Endothelial cell of umbilical vein (primary cell): Measurements from ENCODE around the gene CRK. TPM values are rescaled to one million over a fixed set of nuclear protein-coding genes. Genes with fewer than 3 reads are reported as not detected.

Source experiments
- BruUV-seq: library from RNA; stranded (reverse); fragments of 400-500 nt; replicated peaks from 2 replicates; lab custom pipeline; 2021; lab: Mats Ljungman, UMichigan
- CTCF ChIA-PET: fragments of 300-600, 350-600 bp; sonication (Branson Sonifier 250); formaldehyde crosslinking; loops from one replicate; lab custom pipeline; 2021; ENCODE audit warnings: antibody characterized with exemption, inconsistent platforms; lab: Charles Lee
- POLR2A ChIA-PET: fragments of 300-600, 350-600 bp; sonication (Branson Sonifier 250); formaldehyde crosslinking; loops from one replicate; lab custom pipeline; 2021; ENCODE audit warnings: antibody characterized with exemption, inconsistent platforms; lab: Charles Lee
- DNase-seq: peaks from one replicate; pipeline ENCODE4 v3.0.0-alpha.2; 2011; ENCODE audit warnings: low read depth, low spot score
- FAIRE-seq: peaks from 2 replicates; lab custom pipeline; 2011; peaks lifted over from hg19 to GRCh38; lab: Jason Lieb, UNC
- H2AFZ ChIP-seq: 2 replicates; pipeline ENCODE4 v1.6.0; 2012; ENCODE audit warnings: low read depth, low read length, control low read depth, inconsistent platforms
- H3K27ac ChIP-seq: 2 replicates; pipeline ENCODE4 v1.5.1; 2011; ENCODE audit warnings: low read depth, mild to moderate bottlenecking, control low read depth, low read length, moderate library complexity; ENCODE audit not compliant: insufficient read depth
- H3K27me3 ChIP-seq, 2 experiments: 2 replicates each; pipeline versions ENCODE4 v1.6.0 to v1.6.1; 2011; ENCODE audit warnings: low read length in 2 of 2, mixed read lengths in 1 of 2; ENCODE audit not compliant: control insufficient read depth in 2 of 2, insufficient read depth in 2 of 2
- H3K36me3 ChIP-seq, 2 experiments: 2 replicates in 1 of 2; 3 replicates in 1 of 2; pipeline ENCODE4 v1.5.1; 2011; ENCODE audit warnings: low read length in 2 of 2, mild to moderate bottlenecking in 1 of 2, moderate library complexity in 1 of 2; ENCODE audit not compliant: control insufficient read depth in 2 of 2, insufficient read depth in 2 of 2; ENCODE audit errors: extremely low read depth in 1 of 2
- H3K4me1 ChIP-seq: 3 replicates; pipeline ENCODE4 v1.5.1; 2011; ENCODE audit warnings: mild to moderate bottlenecking, low read length; ENCODE audit not compliant: control insufficient read depth, insufficient read depth; ENCODE audit errors: extremely low read depth
- H3K4me2 ChIP-seq: 2 replicates; pipeline ENCODE4 v1.6.1; 2011; ENCODE audit warnings: low read length, control low read depth, mixed read lengths; ENCODE audit not compliant: insufficient read depth
- H3K4me3 ChIP-seq, 3 experiments: fragments of 200-600 bp in 1 of 3; sonication (generic), shearing (Covaris generic) in 1 of 3; replicated peaks in 1 of 3; 2 replicates each; pipeline ENCODE4 v1.5.1; 2011 to 2016; ENCODE audit warnings: control low read depth in 3 of 3, low read length in 3 of 3, mild to moderate bottlenecking in 2 of 3, inconsistent platforms in 1 of 3, low read depth in 1 of 3, moderate library complexity in 1 of 3; ENCODE audit not compliant: insufficient read depth in 1 of 3
- H3K79me2 ChIP-seq: 2 replicates; pipeline ENCODE4 v1.6.0; 2012; ENCODE audit warnings: low read length, inconsistent platforms; ENCODE audit not compliant: control insufficient read depth, insufficient read depth
- H3K9ac ChIP-seq: replicated peaks from 2 replicates; pipeline ENCODE3; 2011; ENCODE audit warnings: low read length, control low read depth; ENCODE audit not compliant: insufficient read depth; ENCODE audit errors: extremely low read depth
- H3K9me1 ChIP-seq: replicated peaks from 3 replicates; pipeline ENCODE4 v1.6.0; 2011; ENCODE audit warnings: mild to moderate bottlenecking, low read length; ENCODE audit not compliant: control insufficient read depth, insufficient read depth; ENCODE audit errors: extremely low read depth
- H3K9me3 ChIP-seq: replicated peaks from 2 replicates; pipeline ENCODE4 v1.5.1; 2012; ENCODE audit warnings: low read length, inconsistent platforms; ENCODE audit not compliant: control insufficient read depth, insufficient read depth
- H4K20me1 ChIP-seq: replicated peaks from 2 replicates; pipeline ENCODE3; 2011; ENCODE audit warnings: mild to moderate bottlenecking, low read length; ENCODE audit not compliant: control insufficient read depth, insufficient read depth; ENCODE audit errors: extremely low read depth
- CTCF ChIP-seq, 2 donors: IDR thresholded peaks; 1 replicate in 1 of 2; 2 replicates in 1 of 2; pipeline ENCODE4 v1.5.1; 2011; ENCODE audit warnings: low read length in 2 of 2, mild to moderate bottlenecking in 2 of 2, moderate library complexity in 2 of 2, control low read depth in 1 of 2, inconsistent platforms in 1 of 2, low read depth in 1 of 2; ENCODE audit not compliant: insufficient read depth in 1 of 2; ENCODE audit errors: extremely low read depth in 1 of 2
- EZH2 ChIP-seq: IDR thresholded peaks from 2 replicates; pipeline ENCODE4 v1.6.1; 2012; ENCODE audit warnings: borderline replicate concordance, low read depth, mild to moderate bottlenecking, moderate library complexity, low read length, inconsistent platforms; ENCODE audit not compliant: severe bottlenecking
- FOS ChIP-seq: IDR thresholded peaks from 2 replicates; pipeline ENCODE4 v1.6.1; 2011; ENCODE audit warnings: mild to moderate bottlenecking, low read length, moderate library complexity, borderline replicate concordance; ENCODE audit not compliant: insufficient read depth
- GATA2 ChIP-seq: IDR thresholded peaks from 2 replicates; pipeline ENCODE4 v1.7.0; 2011; ENCODE audit warnings: low read depth, mild to moderate bottlenecking, moderate library complexity, mixed read lengths, low read length; ENCODE audit not compliant: insufficient read length, insufficient read depth
- JUN ChIP-seq: IDR thresholded peaks from 2 replicates; pipeline ENCODE4 v1.6.1; 2011; ENCODE audit warnings: borderline replicate concordance, low read depth; ENCODE audit not compliant: insufficient read length, insufficient read depth
- MAX ChIP-seq: IDR thresholded peaks from 2 replicates; pipeline ENCODE4 v1.6.1; 2011; ENCODE audit not compliant: insufficient read depth, insufficient read length
- MYC ChIP-seq: IDR thresholded peaks from one replicate; pipeline ENCODE4 v1.6.1; 2011; ENCODE audit warnings: mild to moderate bottlenecking, low read depth, low read length
- POLR2A ChIP-seq: IDR thresholded peaks from 2 replicates; pipeline ENCODE4 v1.6.1; 2012; ENCODE audit warnings: low read depth, mild to moderate bottlenecking, control low read depth, low read length
- POLR2AphosphoS5 ChIP-seq: IDR thresholded peaks from 2 replicates; pipeline ENCODE4 v1.6.1; 2012; ENCODE audit warnings: low read depth, mild to moderate bottlenecking, control low read depth, low read length, moderate library complexity; ENCODE audit not compliant: insufficient read depth
- dilution Hi-C: fragments of 300-500 bp; cut with MboI; formaldehyde crosslinking; loops from one replicate; pipeline ENCODE4 v1.15.0; 2019; ENCODE audit warnings: low sequenced_read_pairs; ENCODE audit not compliant: extremely low pct_ligation_motif_present
- intact Hi-C: fragments of 100-400 bp; cut with micrococcal nuclease; formaldehyde crosslinking; loops from one replicate; pipeline ENCODE4 v1.10.0; 2022
- polyA plus RNA-seq, 4 experiments: library from polyadenylated mRNA; depleted of rRNA in 3 of 4; stranded (reverse) in 3 of 4; unstranded in 1 of 4; fragments of >200 nt; gene quantifications; 2 replicates each; pipeline versions ENCODE4 v1.2.1 to v1.2.3, GENCODE V29; 2011 to 2012; ENCODE audit warnings: missing spikeins in 1 of 4
- total RNA-seq: library from RNA; stranded (reverse); gene quantifications from 2 replicates; pipeline ENCODE4 v1.2.3, GENCODE V29; 2021

CRK gene
- total and polyA plus RNA-seq, 2 donors (not counting 3 experiments of a cell fraction or from before 2014, with no cell fraction given) = 52.8 to 67.2 TPM

GRCh38 chr17:1440921-1441320 is 15.1 kb downstream of the CRK start:
- no peak for TF ChIP-seq EZH2
- TF ChIP-seq CTCF (IDR thresholded peaks at IDR 0.05; ENCODE audit: extremely low read depth in 1 of 2, insufficient read depth in 1 of 2, low read depth in 1 of 2, low read length in 2 of 2) = no peak
- TF ChIP-seq JUN = no peak
- TF ChIP-seq MAX = no peak
- no peak for TF ChIP-seq POLR2AphosphoS5
- no peak for TF ChIP-seq GATA2
- no peak for TF ChIP-seq FOS
- TF ChIP-seq POLR2A = no peak
- no peak for TF ChIP-seq MYC
- no peaks in the 10 kb centered on the region for H3K27me3 ChIP-seq
- no peak overlapping the region for H3K4me3 ChIP-seq
- no peak overlapping the region for H3K27ac ChIP-seq
- peaks cover 5% of the 10 kb centered on the region for H4K20me1 ChIP-seq
- no peak overlapping the region for H2AFZ ChIP-seq
- H3K4me1 ChIP-seq = no peaks in the 10 kb centered on the region
- H3K9me3 ChIP-seq = no peaks in the 10 kb centered on the region
- FAIRE-seq (no peak), DNase-seq (no peak)
- BruUV-seq = no TSS peak
- intact Hi-C loops = no loop called here
- H3K79me2 ChIP-seq = peaks cover 93% of the 10 kb centered on the region
- ChIA-PET POLR2A (no interaction called here), CTCF (interaction anchor here (1.7 kb wide), 1 partner anchor 76 kb away, joined by 6 read pairs; no protein-coding TSS in a partner anchor)
- H3K4me2 ChIP-seq = no peak overlapping the region
- H3K9ac ChIP-seq = no peak overlapping the region
- H3K36me3 ChIP-seq = peaks cover 2 to 5% of the 10 kb centered on the region in 2 experiments
- dilution Hi-C loops = no loop called here
- H3K9me1 ChIP-seq = no peaks in the 10 kb centered on the region
